ENCODE measurements around the gene WNK3.

Gene WNK3

DNA sequence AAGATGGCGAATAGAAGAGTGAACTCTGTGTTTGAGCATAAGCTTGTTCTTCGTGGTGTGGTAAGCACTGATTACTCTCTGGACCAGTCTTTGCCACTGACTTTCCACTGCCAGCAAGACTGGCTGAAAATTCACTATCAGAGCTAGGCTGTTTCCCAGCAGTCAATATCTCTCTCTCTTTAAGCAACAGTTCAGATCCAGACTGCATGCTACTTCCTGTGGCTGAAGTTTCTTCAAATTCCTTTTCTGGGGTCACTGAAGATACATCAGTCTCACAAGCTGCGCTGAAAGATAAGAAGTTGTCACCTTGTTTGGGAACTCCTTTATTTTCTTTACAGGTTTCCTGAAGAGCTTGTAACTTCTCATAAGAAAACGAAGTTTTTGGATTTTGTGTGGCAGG is 120.8 kb downstream of the WNK3 start:
- DNase-seq, result no peak

DNA sequence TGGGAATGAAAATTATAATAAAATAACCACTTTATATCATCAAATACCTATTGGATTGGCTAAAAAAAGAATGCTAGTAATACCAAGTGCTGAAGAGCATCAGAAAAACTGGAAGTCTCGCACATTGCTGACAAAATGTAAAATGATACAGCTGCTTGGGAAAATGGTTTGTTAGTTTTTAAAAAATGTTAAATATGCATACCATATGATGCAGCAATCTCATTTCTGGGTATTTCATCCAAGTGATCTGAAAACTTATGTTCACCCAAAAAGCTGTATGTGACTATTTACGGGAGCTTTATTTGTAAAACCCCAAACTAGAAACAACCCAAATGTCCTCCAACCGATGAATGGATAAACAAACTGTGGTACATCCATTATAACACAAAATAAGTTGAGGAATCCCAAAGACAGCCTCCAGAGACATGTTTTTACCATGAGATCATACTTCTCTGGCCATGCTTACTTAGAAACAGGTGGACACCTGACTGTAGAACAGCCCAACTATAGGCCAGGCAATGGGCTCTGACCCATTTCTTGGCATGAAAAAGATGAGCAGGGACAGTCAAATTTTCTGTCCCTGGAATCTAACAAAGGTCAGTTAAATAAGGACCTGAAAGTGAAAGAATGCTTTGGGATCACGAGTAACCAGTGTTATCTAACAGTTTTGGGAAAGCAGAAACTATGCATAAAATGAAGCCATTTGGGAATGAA is 127.3 kb downstream of the WNK3 start:
- DNase-seq, result no peak

DNA sequence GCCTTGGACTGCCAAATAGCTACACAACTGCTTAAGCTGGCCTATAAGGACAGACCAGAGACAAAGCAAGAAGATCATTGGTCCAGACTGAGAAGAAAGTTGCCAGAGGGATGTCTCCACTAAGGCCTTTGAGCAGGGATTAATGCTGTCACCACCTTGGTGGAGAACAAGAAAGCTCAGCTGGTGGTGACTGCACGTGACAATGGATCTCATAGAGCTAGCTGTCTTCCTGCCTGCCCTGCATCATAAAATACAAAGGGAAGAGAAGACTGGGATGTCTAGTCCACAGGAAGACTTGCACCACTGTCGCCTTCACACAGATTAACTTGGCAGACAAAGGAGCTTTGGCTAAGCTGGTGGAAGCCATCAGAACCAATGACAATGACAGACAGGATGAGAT is 134.3 kb downstream of the WNK3 start:
- no peak for DNase-seq

DNA sequence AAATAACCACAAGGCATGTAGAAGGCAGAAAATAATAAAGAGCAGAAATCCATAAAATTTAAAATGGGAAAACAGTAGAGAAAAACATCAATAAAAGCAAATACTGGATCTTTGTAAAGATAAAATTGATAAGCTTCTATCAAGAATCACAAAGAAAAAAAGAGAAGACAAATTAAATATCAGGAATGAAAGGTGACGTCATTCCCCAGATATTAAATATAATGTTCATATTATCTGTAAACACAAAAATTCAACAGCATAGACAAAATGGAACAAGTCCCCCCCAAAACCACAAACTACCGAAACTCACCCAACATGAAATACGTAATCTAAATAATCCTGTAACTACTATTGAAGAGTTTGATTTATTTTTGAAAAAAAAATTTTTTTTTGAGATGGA is 144.2 kb downstream of the WNK3 start:
- DNase-seq, result no peak

DNA sequence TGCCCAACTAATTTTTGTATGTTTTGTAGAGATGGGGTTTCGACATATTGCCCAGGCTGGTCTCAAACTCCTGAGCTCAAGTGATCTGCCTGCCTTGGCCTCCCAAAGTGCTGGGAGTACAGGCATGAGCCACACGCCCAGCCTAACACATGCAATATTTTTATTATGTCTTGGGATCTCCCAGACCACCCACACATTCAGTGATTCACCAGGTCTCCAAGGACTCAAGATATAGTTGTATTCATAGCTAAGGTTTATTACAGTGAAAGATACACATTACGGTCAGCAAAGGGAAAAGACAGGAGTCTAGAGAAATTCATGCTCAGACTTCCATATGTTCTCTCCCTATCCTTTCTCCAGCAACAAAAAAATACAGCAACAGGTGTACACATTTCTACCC is 149.3 kb downstream of the WNK3 start:
- no peak for DNase-seq

DNA sequence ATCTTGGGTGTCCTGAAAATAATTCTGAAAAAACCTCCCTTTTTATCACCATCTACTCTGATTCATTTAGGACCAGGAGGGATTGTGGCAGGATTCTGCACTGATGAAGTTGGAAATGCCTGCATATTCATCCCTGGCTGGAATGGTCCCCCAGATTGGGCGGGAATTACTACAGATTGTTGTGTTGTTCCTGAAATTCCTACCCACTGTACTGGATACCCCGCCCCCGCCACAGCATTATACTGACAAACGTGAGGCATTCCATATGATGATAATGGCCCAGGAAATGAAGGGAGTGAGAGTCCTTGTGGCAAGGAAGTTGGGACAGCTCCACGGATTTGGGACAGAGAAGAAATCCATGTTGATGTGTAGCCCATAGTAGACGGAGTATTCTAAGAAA is 159.6 kb downstream of the WNK3 start:
- DNase-seq, result no peak

DNA sequence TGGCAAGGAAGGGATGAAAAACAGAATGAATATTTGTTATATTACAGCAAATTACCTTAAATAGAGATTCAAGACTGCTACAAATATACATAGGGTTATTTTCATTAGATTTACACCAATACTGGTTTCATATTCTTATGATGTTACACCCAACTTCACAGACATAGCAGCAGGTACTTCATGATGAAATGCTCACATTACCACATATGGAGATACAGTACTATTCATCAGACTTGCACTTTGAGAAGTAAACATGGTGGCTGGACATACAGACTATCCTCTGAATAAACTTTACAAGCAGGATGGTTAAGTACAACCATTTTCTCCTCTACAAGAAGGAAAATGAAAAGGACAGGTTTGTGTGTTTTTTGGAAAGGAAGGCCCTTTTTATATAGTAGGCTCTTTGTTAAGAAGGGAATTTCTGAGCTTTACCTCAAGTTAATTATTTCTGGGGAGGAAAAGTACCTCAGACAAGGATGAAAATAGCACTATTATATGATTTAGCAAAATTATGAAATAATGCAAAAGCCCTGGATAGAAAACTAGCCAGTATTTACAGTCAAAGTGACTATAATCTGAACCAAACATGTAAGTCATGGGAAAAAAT is 162.8 kb downstream of the WNK3 start:
- no peak for DNase-seq

DNA sequence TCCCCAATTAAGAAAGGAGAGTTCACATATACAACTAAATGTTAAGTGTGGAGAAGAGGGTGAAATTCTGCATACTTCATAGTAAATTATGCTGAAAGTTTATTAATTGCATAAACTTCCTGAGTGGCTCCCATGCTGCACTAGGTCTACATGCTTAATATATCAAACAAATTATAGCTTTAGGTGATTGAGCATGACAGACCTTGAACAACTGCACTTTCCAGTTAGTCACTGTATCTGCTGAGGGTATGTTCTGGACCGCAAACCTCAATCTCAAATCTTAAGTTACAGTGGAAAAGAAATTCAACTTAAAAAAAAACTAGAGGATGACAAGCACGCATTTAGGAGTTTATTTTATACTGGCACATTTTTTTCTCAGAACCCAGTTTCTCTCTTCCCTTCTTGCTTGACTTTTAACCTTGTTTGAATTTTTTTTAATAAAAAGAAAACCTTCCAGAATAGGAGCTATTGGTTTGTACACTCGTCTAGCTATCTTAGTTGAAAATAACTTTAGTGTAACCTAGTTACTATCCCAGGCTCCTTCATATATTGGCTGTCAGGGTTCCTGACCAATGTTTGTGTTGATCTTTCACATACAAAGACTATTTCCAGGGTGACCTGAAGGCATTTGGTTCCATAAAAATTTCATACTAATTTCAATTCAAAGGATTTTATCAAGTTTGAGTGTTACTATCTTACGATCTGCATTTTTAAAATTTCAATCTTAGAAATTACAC is 164.6 kb downstream of the WNK3 start:
- DNase-seq, result no peak

DNA sequence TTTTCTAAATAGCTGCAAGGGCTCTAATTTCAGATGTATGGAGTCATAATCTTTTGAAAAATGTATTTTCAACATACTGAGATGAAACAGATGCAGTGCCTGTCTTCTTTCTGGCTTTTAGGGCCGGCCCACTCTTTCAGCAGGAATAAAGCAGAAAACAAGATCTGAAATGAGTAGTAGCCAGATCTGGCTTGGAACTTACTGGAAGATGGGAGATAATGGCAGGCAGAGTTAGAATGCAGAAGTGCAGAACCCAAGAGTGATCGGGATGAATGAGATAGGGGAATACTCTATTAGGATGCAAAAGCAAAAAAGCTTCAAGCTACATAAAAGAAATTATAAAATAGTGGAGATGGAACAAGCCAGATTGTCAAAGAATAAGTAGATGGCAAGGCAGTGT is 173.4 kb downstream of the WNK3 start:
- DNase-seq, result no peak

DNA sequence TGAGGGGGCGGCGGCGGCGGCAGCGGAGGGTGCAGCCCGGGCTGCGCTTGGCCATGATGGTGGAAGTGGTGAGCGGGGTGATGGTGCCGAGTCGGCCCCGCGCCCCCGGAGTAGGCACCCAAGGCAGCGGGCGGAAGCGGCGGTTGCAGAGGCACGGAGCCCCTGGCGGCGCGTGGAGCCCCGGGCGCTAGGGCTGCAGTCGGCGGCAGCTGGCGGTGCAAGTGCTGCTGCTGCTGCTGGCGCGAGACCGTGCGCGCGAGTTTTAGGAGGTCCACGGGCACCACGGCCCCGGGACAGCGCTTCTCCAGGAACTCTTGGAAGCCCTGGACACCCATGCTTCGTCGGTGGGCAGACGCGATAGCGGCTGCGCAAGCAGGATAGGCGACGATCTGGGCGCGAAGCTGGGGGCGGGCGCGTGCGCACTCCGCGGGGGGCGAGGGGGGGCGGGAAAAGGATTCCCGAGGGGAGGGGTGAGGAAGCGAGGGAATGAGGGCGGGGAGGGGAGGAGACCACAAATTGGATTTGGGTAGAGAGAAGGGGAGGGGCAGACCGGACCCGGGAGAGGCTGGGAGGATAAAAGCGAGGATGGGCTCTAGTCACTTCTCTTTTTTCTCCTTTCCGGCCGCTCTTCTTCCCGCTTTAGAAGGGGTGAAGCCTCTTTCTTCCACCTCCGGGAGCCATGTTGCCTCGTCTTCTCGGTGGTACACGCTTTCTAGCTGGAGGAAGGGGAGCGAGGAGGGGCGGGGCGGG is 174.8 kb downstream of the WNK3 start, which contains the start of gene FAM120C:
Gene FAM120C (minus strand): TSS at position 391 of the 750 bp plus-strand sequence. CDS start 56 bp downstream, at position 335.
- DNase-seq, result peak; percentile 84 to 86

DNA sequence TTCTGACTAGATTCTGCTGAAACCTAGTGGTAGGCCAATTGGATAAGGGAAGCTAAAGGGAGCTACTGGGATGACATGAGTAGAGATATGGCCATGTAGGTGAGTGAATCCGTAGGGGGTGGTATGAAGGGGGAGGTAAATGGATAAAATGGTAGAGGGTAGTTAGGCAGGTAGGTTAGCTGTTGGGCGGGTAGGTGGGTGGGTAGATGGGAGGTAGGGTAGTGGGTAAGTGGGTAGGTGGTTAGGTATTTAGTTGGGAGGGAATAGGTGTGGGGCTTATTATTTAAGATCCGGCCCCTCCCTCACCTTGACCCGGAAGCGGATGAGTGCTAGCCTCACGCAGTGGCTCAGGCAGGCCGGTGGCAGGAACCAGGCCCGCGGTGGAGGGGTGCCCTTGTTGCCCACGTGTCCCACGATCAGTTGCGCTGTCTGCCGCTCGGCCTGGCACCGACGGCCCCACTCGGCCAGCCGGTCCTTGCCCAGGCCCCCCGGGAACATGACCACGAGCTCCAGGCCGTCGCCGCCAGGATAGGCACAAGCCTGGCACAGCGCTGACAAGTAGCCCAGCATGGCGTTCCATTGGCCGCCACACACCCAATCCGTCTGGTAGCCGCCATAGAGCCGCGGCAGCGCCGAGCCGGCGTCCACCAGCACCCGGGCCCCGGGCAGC is 175.5 kb downstream of the WNK3 start:
- DNase-seq, result peak; percentile 40 to 52

DNA sequence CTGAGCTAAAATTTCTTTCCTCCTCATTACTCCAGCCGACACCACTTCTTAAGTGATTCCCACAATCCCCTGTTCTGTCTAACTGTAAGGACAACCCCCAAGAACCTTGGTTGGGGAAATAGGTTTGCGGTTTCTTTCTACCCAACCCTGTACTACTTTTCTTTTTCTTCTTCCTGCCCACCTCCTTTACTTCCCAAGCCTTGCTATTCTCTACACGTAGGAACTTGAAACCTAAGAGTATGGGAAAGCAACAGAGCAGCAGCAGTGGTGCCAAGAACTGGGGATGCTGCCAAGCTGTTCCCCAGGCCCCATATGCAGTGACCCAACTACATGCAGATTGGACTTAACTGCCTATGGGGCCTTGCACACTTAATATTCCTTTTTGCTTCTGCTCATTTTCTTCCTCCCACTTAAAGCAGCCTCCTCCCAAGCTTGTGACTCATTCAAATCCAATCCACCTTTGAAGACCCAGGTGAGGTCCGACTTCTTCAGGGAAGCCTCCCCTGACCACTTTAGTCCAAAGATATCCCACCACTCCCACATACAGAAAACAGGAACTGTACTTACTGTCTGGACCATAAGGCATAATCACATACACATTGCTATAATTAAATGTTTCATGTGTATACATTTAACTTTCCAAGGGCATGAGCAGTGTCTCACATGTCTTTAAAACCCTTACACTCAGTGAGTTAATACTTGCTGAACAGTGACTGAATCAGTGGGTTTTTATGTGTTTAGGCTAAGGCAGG is 176.5 kb downstream of the WNK3 start:
- no peak for DNase-seq

DNA sequence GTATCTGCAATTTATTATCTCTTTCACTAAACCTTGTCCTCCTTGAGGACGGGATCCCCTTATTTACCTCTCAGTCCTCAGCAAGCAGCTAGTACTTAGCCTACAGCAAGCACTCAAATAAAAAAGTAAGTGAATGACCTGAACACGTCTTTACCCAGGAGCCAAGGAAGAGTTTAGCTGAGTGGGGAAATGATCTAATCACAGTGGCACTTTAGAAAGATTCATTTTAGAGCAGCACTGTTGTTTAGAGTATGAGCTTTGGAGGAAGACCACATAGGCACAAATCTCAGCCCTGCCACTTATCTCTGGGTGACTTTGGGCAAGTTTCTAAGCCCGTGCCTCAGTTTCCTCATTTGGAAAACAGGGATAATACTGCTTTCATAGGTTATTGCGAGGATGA is 177.4 kb downstream of the WNK3 start:
- no peak for DNase-seq

DNA sequence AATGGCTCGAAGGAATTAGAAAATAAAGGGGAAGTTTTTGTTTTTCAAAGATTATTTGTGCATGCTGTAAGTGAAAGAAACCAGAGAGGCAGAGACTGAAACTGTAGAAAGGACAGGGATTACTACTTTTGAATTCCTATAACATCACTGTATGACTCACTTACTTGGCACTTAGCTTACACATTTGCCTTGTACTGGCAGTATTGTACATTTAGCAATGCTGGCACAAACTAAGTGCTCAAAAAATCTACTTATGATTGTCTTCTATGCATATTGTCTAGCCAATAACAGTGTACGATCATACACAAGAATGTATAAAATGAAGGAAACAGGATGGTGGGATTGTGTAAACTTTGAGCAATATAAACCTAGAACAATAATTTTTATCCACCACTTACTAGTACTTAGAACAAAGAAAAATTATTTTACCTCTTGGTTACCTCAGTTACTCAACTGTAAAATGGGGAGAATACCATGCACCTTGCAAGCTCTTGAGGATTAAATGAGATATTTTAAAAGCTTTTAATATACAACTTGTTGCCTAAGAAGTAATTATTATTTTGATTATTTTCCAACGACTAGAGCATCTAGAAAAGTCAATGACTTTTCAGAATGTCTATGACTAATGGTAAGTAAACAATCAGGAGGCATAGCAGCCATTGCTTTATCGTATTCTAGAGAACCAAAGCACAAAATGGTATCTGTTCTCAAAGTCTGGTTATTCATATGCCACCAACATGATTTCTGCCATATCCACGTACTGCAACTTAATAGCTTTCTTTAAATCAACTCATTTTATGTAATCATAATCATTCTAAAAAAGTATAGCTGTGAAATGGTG is 179.5 kb downstream of the WNK3 start:
- DNase-seq, result no peak

DNA sequence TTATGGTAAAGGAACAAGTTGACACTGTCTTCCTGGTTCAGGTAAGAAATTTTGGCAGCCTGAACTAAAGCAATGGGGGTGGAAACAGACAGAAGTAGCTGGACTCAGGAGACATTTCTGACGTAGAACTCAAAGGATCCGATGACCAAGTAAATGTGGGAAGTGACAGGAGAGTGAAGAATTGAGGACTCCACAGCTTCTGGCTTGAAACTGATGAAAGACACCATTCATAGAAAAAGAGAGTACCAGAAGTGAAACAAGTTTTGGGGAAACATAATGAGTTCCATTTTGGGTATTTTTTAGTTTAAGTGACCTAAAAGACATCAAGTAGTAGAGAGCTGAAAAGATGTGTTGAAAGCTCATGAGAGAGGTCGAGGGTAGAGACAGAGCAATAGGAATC is 180.5 kb downstream of the WNK3 start:
- no peak for DNase-seq

DNA sequence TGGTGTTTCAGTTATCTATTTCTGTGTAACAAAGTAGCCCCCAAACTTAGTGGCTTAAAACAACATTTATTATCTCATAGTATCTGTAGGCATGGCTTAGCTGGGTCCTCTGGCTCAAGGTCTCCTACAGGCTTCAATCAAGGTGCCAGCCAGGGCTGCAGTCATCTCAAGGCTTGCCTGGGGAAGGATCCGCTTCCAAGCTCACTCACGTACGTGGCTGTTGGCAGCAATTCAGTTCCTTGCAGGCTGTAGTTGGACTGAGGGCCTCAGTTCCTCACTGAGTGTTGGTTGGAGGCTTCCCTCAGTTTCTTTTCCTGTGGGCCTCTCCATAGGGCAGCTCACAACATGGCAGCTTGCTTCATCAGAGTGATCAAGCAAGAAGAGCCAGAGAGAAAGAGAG is 184.1 kb downstream of the WNK3 start:
- no peak for DNase-seq

DNA sequence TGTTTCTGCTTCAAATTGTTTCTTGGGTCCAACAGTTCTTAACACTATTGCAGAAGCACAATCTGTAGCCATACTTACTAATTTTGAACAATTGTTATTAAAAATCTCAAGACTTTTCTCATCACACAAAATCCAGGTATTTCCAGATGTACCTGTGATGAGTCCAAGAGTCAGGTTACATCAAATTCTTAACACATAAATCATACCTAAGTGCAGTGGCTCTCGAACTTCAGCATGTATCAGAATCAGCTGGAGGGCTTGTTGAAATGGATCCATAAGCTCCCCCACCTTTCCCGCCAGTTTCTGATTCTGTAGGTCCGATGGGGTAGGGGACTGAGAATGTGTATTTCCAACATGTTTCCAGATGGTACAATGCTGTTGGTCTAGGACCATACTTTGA is 185.4 kb downstream of the WNK3 start:
- no peak for DNase-seq

DNA sequence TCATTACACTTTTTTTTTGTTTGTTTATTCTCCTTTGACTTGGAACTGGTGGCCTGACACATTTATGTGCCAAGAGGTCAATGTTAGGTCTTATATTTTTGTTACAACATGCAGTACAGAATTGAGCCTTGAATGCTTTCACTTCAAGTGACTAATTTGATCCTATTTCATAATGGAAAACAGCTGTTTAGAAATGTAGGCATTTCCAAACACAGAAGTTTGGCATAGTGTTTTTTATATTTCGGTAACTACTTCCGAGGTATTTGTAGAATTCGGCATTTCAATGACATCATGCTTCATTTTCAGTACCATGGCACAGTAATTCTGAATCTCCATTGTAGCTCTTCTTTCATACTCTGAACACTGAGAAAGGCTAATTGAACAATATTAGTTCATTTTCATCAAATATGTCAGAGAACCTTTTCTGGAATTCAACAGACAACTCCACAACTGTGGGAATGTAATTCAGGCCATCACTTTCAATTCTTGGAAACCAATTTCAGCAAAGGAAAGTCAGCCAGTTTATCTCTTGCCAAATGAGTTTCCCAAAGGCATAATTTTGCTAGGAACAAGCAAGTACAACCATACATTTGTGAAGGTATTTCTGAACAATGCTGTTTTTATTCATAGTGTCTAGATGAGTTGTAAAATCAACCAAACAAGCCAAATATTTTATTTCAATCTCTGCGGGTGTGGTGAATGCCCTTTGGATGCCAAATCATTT is 186.2 kb downstream of the WNK3 start:
- DNase-seq, result no peak

DNA sequence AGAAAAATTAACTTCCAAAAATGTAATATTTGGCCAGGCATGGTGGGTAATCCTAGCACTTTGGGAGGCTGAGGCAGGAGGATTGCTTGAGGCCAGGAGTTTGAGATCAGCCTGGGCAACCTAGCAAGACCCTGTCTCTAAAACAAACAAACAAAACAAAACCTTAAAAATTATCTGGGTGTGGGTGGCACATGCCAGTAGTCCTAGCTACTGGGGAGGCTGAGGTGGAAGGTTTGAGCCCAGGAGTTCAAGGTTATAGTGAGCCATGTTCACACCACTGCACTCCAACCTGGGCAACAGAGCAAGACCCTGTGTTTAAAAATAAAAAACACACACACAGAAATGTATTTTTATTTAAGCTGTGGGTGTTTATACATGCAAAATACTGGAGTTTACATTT is 186.8 kb downstream of the WNK3 start:
- DNase-seq, result no peak

DNA sequence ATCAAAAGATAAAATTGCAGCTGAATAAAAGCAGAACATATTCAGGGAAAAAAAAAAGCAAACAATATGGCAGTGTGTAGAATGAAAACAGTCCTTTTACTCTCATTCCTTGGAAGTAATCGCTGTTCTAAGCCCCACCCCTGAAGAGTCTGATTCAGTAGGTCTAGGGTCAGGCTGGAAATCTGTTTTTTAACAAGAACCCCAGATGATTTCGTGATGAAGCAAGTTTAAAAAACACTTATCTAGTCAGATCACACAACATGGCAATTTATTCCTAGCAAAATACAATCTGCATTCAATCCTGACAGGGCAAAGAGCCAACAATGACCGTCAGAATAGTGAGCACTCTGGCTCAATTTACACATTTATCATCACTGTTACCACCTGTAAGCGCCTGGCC is 190.9 kb downstream of the WNK3 start:
- DNase-seq, result no peak
